Peyer's patch (tissue), 4 donors: ENCODE measurements around the gene LYZL4.

Source experiments
- CTCF ChIP-seq, 6 experiments: fragments of 450-650 bp in 4 of 6; fragments of 200-600 bp in 2 of 6; sonication (generic) in 1 of 6; IDR thresholded peaks; one replicate each; pipeline ENCODE4 v1.5.1; 2017 to 2019; ENCODE audit warnings: antibody characterized with exemption in 6 of 6, mild to moderate bottlenecking in 3 of 6, moderate library complexity in 1 of 6
- POLR2A ChIP-seq, 2 donors: fragments of 450-650 bp; IDR thresholded peaks; one replicate each; pipeline ENCODE4 v1.5.1; 2017; ENCODE audit warnings: antibody characterized with exemption in 2 of 2, mild to moderate bottlenecking in 2 of 2, moderate library complexity in 2 of 2

GRCh38 chr3:42398080-42398479 is 12.3 kb downstream of the LYZL4 start:
- TF ChIP-seq CTCF (IDR thresholded peaks at IDR 0.05) (no peak), POLR2A (IDR thresholded peaks at IDR 0.05) (no peak)
